OCI-LY3 (cell line): Measurements from ENCODE around the gene C9orf153.

Experiments
- CTCF ChIP-seq: fragments of 200-600, 300-600 bp; sonication (generic); IDR thresholded peaks from 2 replicates; pipeline ENCODE4 v1.5.1; 2014; ENCODE audit warnings: antibody characterized with exemption, low read length, low read depth
- EZH2phosphoT487 ChIP-seq: fragments of 200-600 bp; shearing (Covaris generic); IDR thresholded peaks from 2 replicates; pipeline ENCODE4 v1.6.1; 2018; ENCODE audit warnings: antibody characterized with exemption, mixed run types, low read depth

- TF ChIP-seq CTCF (no peak), EZH2phosphoT487 (no peak)
These were observed 25.8 kb upstream of the C9orf153 start for GRCh38 chr9:86285261-86285660.
